Measurements from ENCODE around the gene CRYZ.
"Not testable (repeated sequence)": the region's sequence is repeated elsewhere in the genome, so short reads cannot be mapped to it uniquely, and the experiment has no call there.

CRYZ gene

GRCh38 chr1:74732960-74733603, at the start of gene CRYZ, which contains the start of gene TYW3:
CRYZ (minus strand) TSS chr1:74733050; CDS start chr1:74724821, 8,229 bp downstream.
TYW3 (plus strand) TSS chr1:74733152; CDS start chr1:74733245, 93 bp downstream.
- FAIRE-seq, result peak; percentile 93

GRCh38 chr1:74780594-74780993, 47.7 kb upstream of the CRYZ start:
- FAIRE-seq, result no peak

- FAIRE-seq, result no peak
Measured at GRCh38 chr1:74779750-74780149, 46.9 kb upstream of the CRYZ start.

- FAIRE-seq, result no peak
Measured at GRCh38 chr1:74777525-74777924, 44.7 kb upstream of the CRYZ start.

GRCh38 chr1:74775735-74776134, 42.9 kb upstream of the CRYZ start:
- no peak for FAIRE-seq

GRCh38 chr1:74773582-74773981, 40.7 kb upstream of the CRYZ start:
- no peak for FAIRE-seq

GRCh38 chr1:74772945-74773344, 40.1 kb upstream of the CRYZ start:
- no peak for FAIRE-seq

GRCh38 chr1:74771913-74772515, 39.2 kb upstream of the CRYZ start:
- peak; percentile 96 for FAIRE-seq

GRCh38 chr1:74767490-74767889, 34.6 kb upstream of the CRYZ start:
- FAIRE-seq, result no peak

- FAIRE-seq, result peak; percentile 43
Measured at GRCh38 chr1:74766579-74766978, 33.7 kb upstream of the CRYZ start.

GRCh38 chr1:74763807-74764206, 31.0 kb upstream of the CRYZ start:
- no peak for FAIRE-seq

- FAIRE-seq, result not testable (repeated sequence)
Measured at GRCh38 chr1:74756650-74757049, 23.8 kb upstream of the CRYZ start.

GRCh38 chr1:74755475-74755874, 22.6 kb upstream of the CRYZ start:
- no peak for FAIRE-seq

GRCh38 chr1:74753104-74753503, 20.3 kb upstream of the CRYZ start:
- no peak for FAIRE-seq

- no peak for FAIRE-seq
Measured at GRCh38 chr1:74748960-74749359, 16.1 kb upstream of the CRYZ start.

- not testable (repeated sequence) for FAIRE-seq
Measured at GRCh38 chr1:74745247-74745646, 12.4 kb upstream of the CRYZ start.

GRCh38 chr1:74740307-74740980, 7.6 kb upstream of the CRYZ start:
- not testable (repeated sequence) for FAIRE-seq

- no peak for FAIRE-seq
Measured at GRCh38 chr1:74737333-74737732, 4.5 kb upstream of the CRYZ start.

GRCh38 chr1:74733604-74734484, 994 bp upstream of the CRYZ start:
- FAIRE-seq, result peak; percentile 72

- not testable (repeated sequence) for FAIRE-seq
Measured at GRCh38 chr1:74732071-74732946, 541 bp downstream of the CRYZ start.

- FAIRE-seq, result no peak
Measured at GRCh38 chr1:74731399-74732052, 1.3 kb downstream of the CRYZ start.
